HepG2 (cell line): ENCODE measurements around the gene FAAP100. TPM values are rescaled to one million over a fixed set of nuclear protein-coding genes. Genes with fewer than 3 reads are reported as not detected.
A peak's percentile ranks its signal among the peaks of the same experiment; 100 is the strongest.

Experiments
- ATAC-seq: fragments of 200-7000 bp; cut with Tn5 transposase; 3 replicates; pipeline ENCODE4 v1.9.1; 2020; ENCODE audit warnings: mild to moderate bottlenecking, moderate library complexity
- BruUV-seq: library from RNA; stranded (reverse); fragments of 400-500 nt; replicated peaks from 2 replicates; lab custom pipeline; 2021; lab: Mats Ljungman, UMichigan
- CTCF ChIA-PET: fragments of 300-600 bp; formaldehyde crosslinking; extraction: SDS; loops from one replicate; lab custom pipeline; 2021; ENCODE audit warnings: low total read pairs, inconsistent platforms, low intra/inter-chr PET ratio; lab: Yijun Ruan, JAX
- POLR2A ChIA-PET: fragments of 350-600 bp; sonication (Branson Sonifier 250); formaldehyde crosslinking; loops from one replicate; lab custom pipeline; 2020; ENCODE audit warnings: antibody characterized with exemption, inconsistent platforms; lab: Yijun Ruan, JAX
- DNase-seq: peaks from one replicate; pipeline ENCODE4 v3.0.0-alpha.2; 2015; ENCODE audit warnings: low spot score
- FAIRE-seq: peaks from 3 replicates; lab custom pipeline; 2011; peaks lifted over from hg19 to GRCh38; lab: Jason Lieb, UNC
- H2AFZ ChIP-seq: one replicate; pipeline ENCODE4 v1.6.1; 2011; ENCODE audit warnings: low read length, inconsistent platforms
- H3K27ac ChIP-seq: fragments of 300-600 bp; 3 replicates; pipeline ENCODE4 v1.8.0; 2011; ENCODE audit warnings: mixed run types, mild to moderate bottlenecking, mixed read lengths, low read length, inconsistent platforms; ENCODE audit not compliant: insufficient read depth; ENCODE audit errors: extremely low read length
- H3K27me3 ChIP-seq, 2 experiments: fragments of 200-600 bp in 1 of 2; 2 replicates in 1 of 2; 3 replicates in 1 of 2; pipeline versions ENCODE4 v1.6.0 to v1.8.0; 2011; ENCODE audit warnings: low read length in 2 of 2, mild to moderate bottlenecking in 2 of 2, moderate library complexity in 2 of 2, inconsistent platforms in 1 of 2; ENCODE audit not compliant: insufficient read depth in 2 of 2, control insufficient read depth in 1 of 2
- H3K36me3 ChIP-seq, 2 experiments: fragments of 200-600 bp in 1 of 2; replicated peaks in 1 of 2; 2 replicates in 1 of 2; 3 replicates in 1 of 2; pipeline versions ENCODE4 v1.5.1 to v1.8.0; 2011; ENCODE audit warnings: low read length in 2 of 2, inconsistent platforms in 1 of 2; ENCODE audit not compliant: insufficient read depth in 2 of 2, control insufficient read depth in 1 of 2
- H3K4me1 ChIP-seq: 2 replicates; pipeline ENCODE4 v1.5.1; 2012; ENCODE audit warnings: low read length, inconsistent platforms; ENCODE audit not compliant: insufficient read depth
- H3K4me2 ChIP-seq: 2 replicates; pipeline ENCODE4 v1.6.0; 2011; ENCODE audit warnings: low read depth, low read length, inconsistent platforms
- H3K4me3 ChIP-seq, 3 experiments: fragments of 200-600 bp in 1 of 3; sonication (generic), shearing (Covaris generic) in 1 of 3; replicated peaks in 1 of 3; 2 replicates each; pipeline ENCODE4 v1.5.1; 2011 to 2016; ENCODE audit warnings: low read length in 3 of 3, inconsistent platforms in 2 of 3, low read depth in 2 of 3, mild to moderate bottlenecking in 2 of 3, control low read depth in 1 of 3, mixed read lengths in 1 of 3; ENCODE audit not compliant: insufficient read depth in 1 of 3
- H3K79me2 ChIP-seq: one replicate; pipeline ENCODE4 v1.6.1; 2011; ENCODE audit warnings: low read length, inconsistent platforms; ENCODE audit not compliant: insufficient read depth
- H3K9ac ChIP-seq: 2 replicates; pipeline ENCODE4 v1.6.0; 2011; ENCODE audit warnings: mild to moderate bottlenecking, low read depth, low read length, inconsistent platforms; ENCODE audit not compliant: insufficient read depth
- H3K9me3 ChIP-seq: 2 replicates; pipeline ENCODE4 v1.5.1; 2012; ENCODE audit warnings: mild to moderate bottlenecking, low read length
- H4K20me1 ChIP-seq: 2 replicates; pipeline ENCODE4 v1.6.0; 2011; ENCODE audit warnings: inconsistent platforms, mild to moderate bottlenecking, low read length, moderate library complexity; ENCODE audit not compliant: insufficient read depth
- GABPA ChIP-seq, 2 experiments: IDR thresholded peaks; 2 replicates each; pipeline ENCODE4 v1.6.1; 2011 to 2016; ENCODE audit warnings: low read depth in 2 of 2, low read length in 1 of 2, missing biosample characterization in 1 of 2, missing genetic modification characterization in 1 of 2
- GABPB1 ChIP-seq: IDR thresholded peaks from 2 replicates; pipeline ENCODE4 v1.6.1; 2016; ENCODE audit warnings: mild to moderate bottlenecking, missing genetic modification reagents, moderate library complexity, missing compliant biosample characterization
- HBP1 ChIP-seq: IDR thresholded peaks from 2 replicates; pipeline ENCODE4 v1.6.1; 2016; ENCODE audit warnings: low read depth, control low read depth
- IRF9 ChIP-seq: sonication (generic); formaldehyde crosslinking; IDR thresholded peaks from 2 replicates; pipeline ENCODE4 v1.8.0; 2022; ENCODE audit warnings: missing genetic modification reagents, mild to moderate bottlenecking, borderline replicate concordance
- NR2C2 ChIP-seq: sonication (generic); formaldehyde crosslinking; IDR thresholded peaks from 2 replicates; pipeline ENCODE4 v1.4.0; 2020; ENCODE audit warnings: missing genetic modification reagents, mild to moderate bottlenecking, moderate library complexity, borderline replicate concordance
- RBM39 ChIP-seq: fragments of 200-400 bp; formaldehyde crosslinking; IDR thresholded peaks from one replicate; pipeline ENCODE4 v1.6.1; 2018; ENCODE audit warnings: antibody characterized with exemption, mild to moderate bottlenecking, low read depth, low read length; ENCODE audit not compliant: poor library complexity, severe bottlenecking
- ZBTB43 ChIP-seq: sonication (generic); formaldehyde crosslinking; conservative IDR thresholded peaks from 2 replicates; pipeline ENCODE4 v1.4.0; 2020; ENCODE audit warnings: missing genetic modification reagents
- ZNF3 ChIP-seq: IDR thresholded peaks from 2 replicates; pipeline ENCODE4 v1.7.0; 2017; ENCODE audit warnings: inconsistent platforms
- ZNF335 ChIP-seq: sonication (generic); formaldehyde crosslinking; IDR thresholded peaks from 2 replicates; pipeline ENCODE4 v1.4.0; 2020; ENCODE audit warnings: missing genetic modification reagents
- ZNF543 ChIP-seq: sonication (generic); formaldehyde crosslinking; IDR thresholded peaks from 2 replicates; pipeline ENCODE4 v1.4.0; 2020; ENCODE audit warnings: mild to moderate bottlenecking, missing genetic modification reagents
- ZNF556 ChIP-seq: sonication (generic); formaldehyde crosslinking; IDR thresholded peaks from 2 replicates; pipeline ENCODE4 v1.4.0; 2020; ENCODE audit warnings: mild to moderate bottlenecking, missing genetic modification reagents, borderline replicate concordance
- ZNF580 ChIP-seq: IDR thresholded peaks from 2 replicates; pipeline ENCODE4 v1.6.1; 2016; ENCODE audit warnings: low read depth, borderline replicate concordance
- ZNF615 ChIP-seq: sonication (generic); formaldehyde crosslinking; IDR thresholded peaks from 2 replicates; pipeline ENCODE4 v1.5.0; 2020; ENCODE audit warnings: mild to moderate bottlenecking, missing genetic modification reagents, borderline replicate concordance
- ZNF75D ChIP-seq: sonication (generic); formaldehyde crosslinking; IDR thresholded peaks from 2 replicates; pipeline ENCODE4 v1.8.1; 2023; ENCODE audit warnings: missing genetic modification reagents, mild to moderate bottlenecking, borderline replicate concordance
- ZNF766 ChIP-seq: sonication (generic); formaldehyde crosslinking; IDR thresholded peaks from 2 replicates; pipeline ENCODE4 v1.5.0; 2020; ENCODE audit warnings: missing genetic modification reagents, borderline replicate concordance
- WGBS: methylation state at CpG from one replicate; pipeline ENCODE4 v1.1.6; 2017; ENCODE audit warnings: low lambda C conversion rate; 5-methylcytosine and 5-hydroxymethylcytosine counted together
- in situ Hi-C: cut with HindIII; loops from 2 replicates; pipeline ENCODE4 v1.10.0; 2017; ENCODE audit warnings: low pct_unique_long_range_greater_than_20kb; ENCODE audit not compliant: extremely low pct_ligation_motif_present
- intact Hi-C: fragments of 100-400 bp; cut with micrococcal nuclease; formaldehyde crosslinking; loops from one replicate; pipeline ENCODE4 v1.10.0; 2022; ENCODE audit not compliant: unreplicated experiment
- polyA plus RNA-seq, 8 experiments: library from polyadenylated mRNA; depleted of rRNA in 3 of 8; stranded (reverse) in 7 of 8; unstranded in 1 of 8; fragments of >200 nt; fragmentation: Illumina TruSeq in 4 of 8; extraction: Trizol in 4 of 8; gene quantifications; 2 replicates each; pipeline versions ENCODE4 v1.2.1 to v1.2.3, GENCODE V29; 2011 to 2016; ENCODE audit warnings: low read depth in 4 of 8, missing spikeins in 1 of 8, mixed read lengths in 1 of 8; ENCODE audit not compliant: insufficient read depth in 1 of 8
- total RNA-seq, 5 experiments: library from RNA; depleted of rRNA; stranded (reverse); fragments of >200 nt; fragmentation: Illumina TruSeq; extraction: Trizol; gene quantifications; 2 replicates each; pipeline ENCODE4 v1.2.3, GENCODE V29; 2016; ENCODE audit warnings: low read depth in 1 of 5

FAAP100 gene
- total and polyA plus RNA-seq, 2 of the 13 experiments (the other 11 are each of a cell fraction or from before 2014, with no cell fraction given) = 7.6 to 20.8 TPM

- H3K27me3 ChIP-seq = no peaks in the 10 kb centered on the region
- peak overlapping the region; percentile 77 for H3K27ac ChIP-seq
- DNase-seq (peak; percentile 73), ATAC-seq (peak; percentile 53), FAIRE-seq (peak; percentile 87)
- peak overlapping the region in 2 of 3 experiments; percentile 45 to 56; a peak in 4 of 6 replicates for H3K4me3 ChIP-seq
- H3K79me2 ChIP-seq = peaks cover 14% of the 10 kb centered on the region
- H2AFZ ChIP-seq = no peak overlapping the region
- H3K9ac ChIP-seq = peak overlapping the region; percentile 63; the same call in 1 of the 2 replicates
- ChIA-PET POLR2A (interaction anchor here (0.9 to 3.4 kb wide), 5 partner anchors 11 to 88 kb away, joined by 3 to 17 read pairs (median 4); partner anchors contain the start of gene FAAP100), CTCF (no interaction called here)
- in situ Hi-C loops (no loop called here), intact Hi-C loops (loop anchor here (2.0 kb wide), 1 partner anchor 25 kb away; the partner anchor contains the start of gene FAAP100)
- peak overlapping the region; percentile 71 for H3K4me2 ChIP-seq
- H3K9me3 ChIP-seq = no peaks in the 10 kb centered on the region
- no peaks in the 10 kb centered on the region; the same call in 1 of the 2 replicates for H4K20me1 ChIP-seq
- peaks cover 22 to 55% of the 10 kb centered on the region in 2 experiments for H3K36me3 ChIP-seq
- peaks cover 34% of the 10 kb centered on the region for H3K4me1 ChIP-seq
- no TSS peak for BruUV-seq
- 73% methylated on average over 11 of the region's 11 CpGs for WGBS
- TF ChIP-seq ZNF335 (no peak), GABPA (IDR thresholded peaks at IDR 0.05; ENCODE audit: low read depth, low read length) (peak; percentile 68), GABPA (CRISPR knock-in tag; IDR thresholded peaks at IDR 0.05; ENCODE audit: low read depth) (peak; percentile 98), ZNF580 (CRISPR knock-in tag) (no peak), ZNF543 (no peak), ZNF556 (CRISPR knock-in tag) (0 out of 2 replicates have a peak, but pooled peaks have one; percentile 40), ZBTB43 (CRISPR knock-in tag) (no peak), NR2C2 (CRISPR knock-in tag) (peak; percentile 97), RBM39 (peak; percentile 27), IRF9 (CRISPR knock-in tag) (no peak), ZNF615 (CRISPR knock-in tag) (0 out of 2 replicates have a peak, but pooled peaks have one; percentile 54), ZNF3 (CRISPR knock-in tag) (no peak), ZNF766 (CRISPR knock-in tag) (no peak), ZNF75D (CRISPR knock-in tag) (0 out of 2 replicates have a peak, but pooled peaks have one; percentile 48), HBP1 (0 out of 2 replicates have a peak, but pooled peaks have one; percentile 10), GABPB1 (CRISPR knock-in tag) (peak; percentile 59)
Measured at GRCh38 chr17:81577278-81578000, 25.3 kb upstream of the FAAP100 start.
